Measurements from ENCODE around the gene ZNF185.
"Not testable (repeated sequence)": the region's sequence is repeated elsewhere in the genome, so short reads cannot be mapped to it uniquely, and the experiment has no call there.

Gene ZNF185

DNA sequence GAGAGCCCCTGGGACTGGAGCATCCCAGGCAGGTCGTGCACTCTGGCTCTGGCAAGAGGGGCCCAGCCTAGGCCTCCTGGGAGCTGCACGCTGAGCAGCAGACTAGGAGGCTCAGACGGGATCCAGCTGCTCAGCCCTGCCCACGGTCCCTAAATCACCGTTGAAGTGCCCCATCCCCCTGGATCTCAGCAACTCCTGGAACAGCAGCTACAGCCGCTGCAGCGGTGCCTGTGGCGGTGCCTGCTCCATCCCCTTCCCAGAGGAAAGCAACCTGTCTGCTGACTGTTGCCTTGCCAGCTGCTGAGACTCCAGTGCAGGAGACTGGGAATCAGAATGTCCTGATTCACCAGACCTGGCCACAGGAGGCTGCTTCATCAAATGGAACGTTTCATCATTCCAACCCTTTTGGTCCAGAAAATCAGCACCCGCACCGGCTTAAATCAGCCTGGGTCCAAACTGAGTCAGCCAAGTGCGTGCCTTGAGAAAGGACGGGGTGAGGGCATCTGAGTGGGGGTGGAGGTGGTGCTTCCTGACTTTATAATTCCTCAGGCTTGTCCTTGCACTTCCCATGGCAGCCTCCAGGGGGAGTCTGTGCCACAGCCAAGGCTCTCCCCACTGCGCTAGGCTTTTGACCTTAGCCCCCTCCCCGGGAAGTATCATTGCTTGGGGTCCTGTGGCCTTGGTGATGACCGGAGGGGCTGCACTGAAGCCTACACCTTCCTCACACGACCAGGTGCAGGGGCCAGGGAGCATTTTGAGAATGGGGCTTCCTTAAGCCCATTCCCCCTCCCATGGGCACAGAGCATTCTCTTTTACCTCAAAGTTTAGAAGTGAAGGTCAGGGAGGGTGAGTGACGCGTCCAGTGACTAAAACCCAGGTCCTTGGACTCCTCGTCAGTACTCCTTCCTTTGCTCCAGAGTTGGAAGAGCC lies 6.5 kb downstream of the ZNF185 start:
- H3K4me1 ChIP-seq (ENCODE audit: control insufficient read depth, insufficient read depth, low read length): peaks cover 43% of the 10 kb centered on the region; the same call in 1 of the 2 replicates
- H3K9ac ChIP-seq (ENCODE audit: low read length): no peak overlapping the region
- H3K9me3 ChIP-seq (ENCODE audit: control insufficient read depth, insufficient read depth, low read depth, low read length): peaks cover 20% of the 10 kb centered on the region; the same call in 1 of the 2 replicates
- no peak overlapping the region for H3K27ac ChIP-seq (ENCODE audit: low read depth, low read length)
- H3K36me3 ChIP-seq (ENCODE audit: control insufficient read depth, insufficient read depth, low read length): no peaks in the 10 kb centered on the region
- peak overlapping the region; percentile 41; the same call in 1 of the 2 replicates for H3K4me3 ChIP-seq (ENCODE audit: low read depth, low read length)
- H3K27me3 ChIP-seq (ENCODE audit: control insufficient read depth, insufficient read depth, low read length): peaks cover 6% of the 10 kb centered on the region; the same call in 1 of the 2 replicates

DNA sequence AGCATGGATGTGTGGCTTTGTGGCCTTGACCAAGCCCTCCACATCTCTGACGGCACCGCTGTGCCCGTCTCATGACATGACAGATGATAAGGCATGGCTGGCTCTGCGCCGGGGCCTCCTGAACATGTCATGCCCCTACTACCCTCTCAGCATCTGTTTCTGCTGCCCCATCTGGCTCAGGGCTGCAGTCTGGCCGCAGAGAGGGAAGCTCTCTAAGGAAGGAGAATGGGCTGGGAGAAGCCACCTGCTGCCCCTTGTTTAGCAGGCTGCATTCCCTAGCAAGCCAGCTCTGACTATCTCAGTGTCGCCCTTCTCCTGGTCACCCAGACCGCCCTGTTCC lies 7.2 kb downstream of the ZNF185 start:
- peaks cover 6% of the 10 kb centered on the region; the same call in 1 of the 2 replicates for H3K27me3 ChIP-seq (ENCODE audit: control insufficient read depth, insufficient read depth, low read length)
- H3K9ac ChIP-seq (ENCODE audit: low read length): no peak overlapping the region
- H3K9me3 ChIP-seq (ENCODE audit: control insufficient read depth, insufficient read depth, low read depth, low read length): peaks cover 20% of the 10 kb centered on the region; the same call in 1 of the 2 replicates
- no peaks in the 10 kb centered on the region for H3K36me3 ChIP-seq (ENCODE audit: control insufficient read depth, insufficient read depth, low read length)
- H3K4me3 ChIP-seq (ENCODE audit: low read depth, low read length): no peak overlapping the region
- no peak overlapping the region for H3K27ac ChIP-seq (ENCODE audit: low read depth, low read length)
- peaks cover 43% of the 10 kb centered on the region; the same call in 1 of the 2 replicates for H3K4me1 ChIP-seq (ENCODE audit: control insufficient read depth, insufficient read depth, low read length)

DNA sequence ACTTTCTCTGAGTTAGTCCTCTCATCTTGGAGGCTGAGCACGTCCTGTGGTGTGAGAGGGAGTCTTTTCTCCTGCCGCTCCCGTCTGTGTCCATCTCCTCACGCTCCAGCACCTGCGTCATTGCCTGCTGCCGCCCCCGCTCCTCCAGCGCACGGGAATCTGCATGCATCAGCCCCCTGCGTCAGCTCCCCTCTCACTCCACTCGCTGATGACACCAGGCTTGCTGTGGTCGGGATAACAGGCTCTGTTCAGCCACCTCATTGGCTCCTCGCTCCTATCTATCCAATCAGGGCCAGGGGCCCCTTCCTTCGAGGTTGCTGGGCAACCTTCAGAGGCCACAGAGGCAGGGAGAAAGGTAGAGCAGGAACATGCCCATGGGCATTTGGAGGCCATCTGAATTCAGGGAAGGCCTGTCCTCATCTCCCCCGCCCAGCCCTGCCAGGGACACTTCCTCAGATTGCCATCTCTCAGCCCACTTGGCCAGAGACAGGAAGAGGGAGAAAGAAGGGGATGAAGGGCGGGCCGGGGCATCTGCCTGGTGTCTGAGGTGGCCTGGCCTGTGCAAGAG lies 9.3 kb downstream of the ZNF185 start:
- Histone ChIP-seq H3K9ac (ENCODE audit: low read length) (no peak overlapping the region), H3K4me3 (ENCODE audit: low read depth, low read length) (peak overlapping the region; percentile 39), H3K9me3 (ENCODE audit: control insufficient read depth, insufficient read depth, low read depth, low read length) (peaks cover 13% of the 10 kb centered on the region; the same call in 1 of the 2 replicates), H3K27ac (ENCODE audit: low read depth, low read length) (no peak overlapping the region), H3K27me3 (ENCODE audit: control insufficient read depth, insufficient read depth, low read length) (peaks cover 6% of the 10 kb centered on the region; the same call in 1 of the 2 replicates), H3K36me3 (ENCODE audit: control insufficient read depth, insufficient read depth, low read length) (no peaks in the 10 kb centered on the region), H3K4me1 (ENCODE audit: control insufficient read depth, insufficient read depth, low read length) (peaks cover 35% of the 10 kb centered on the region; the same call in 1 of the 2 replicates)

DNA sequence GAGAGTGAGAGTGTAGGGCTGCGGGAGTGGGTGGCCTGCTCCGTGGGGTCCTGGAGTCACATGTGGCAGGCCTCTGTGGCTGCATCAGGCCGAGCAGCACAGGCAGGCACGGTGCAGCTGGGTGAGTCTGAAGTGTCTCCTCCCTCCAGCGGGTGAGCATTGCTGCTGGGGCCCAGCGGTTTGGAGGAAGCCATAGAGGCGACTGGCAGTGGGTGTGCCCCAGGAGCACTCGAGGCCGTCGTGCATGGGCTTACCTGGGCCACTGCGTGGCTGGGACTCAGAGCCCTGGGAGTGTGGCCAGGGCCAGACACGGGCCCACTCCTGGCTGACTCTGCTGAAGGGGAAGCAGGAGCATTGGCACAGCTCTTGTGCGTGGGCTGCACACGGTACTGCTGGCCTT lies 10.6 kb downstream of the ZNF185 start:
- Histone ChIP-seq H3K4me1 (ENCODE audit: control insufficient read depth, insufficient read depth, low read length) (peaks cover 27% of the 10 kb centered on the region; the same call in 1 of the 2 replicates), H3K27ac (ENCODE audit: low read depth, low read length) (no peak overlapping the region), H3K9me3 (ENCODE audit: control insufficient read depth, insufficient read depth, low read depth, low read length) (peaks cover 19% of the 10 kb centered on the region; the same call in 1 of the 2 replicates), H3K4me3 (ENCODE audit: low read depth, low read length) (no peak overlapping the region), H3K27me3 (ENCODE audit: control insufficient read depth, insufficient read depth, low read length) (peaks cover 6% of the 10 kb centered on the region; the same call in 1 of the 2 replicates), H3K36me3 (ENCODE audit: control insufficient read depth, insufficient read depth, low read length) (no peaks in the 10 kb centered on the region), H3K9ac (ENCODE audit: low read length) (no peak overlapping the region)

DNA sequence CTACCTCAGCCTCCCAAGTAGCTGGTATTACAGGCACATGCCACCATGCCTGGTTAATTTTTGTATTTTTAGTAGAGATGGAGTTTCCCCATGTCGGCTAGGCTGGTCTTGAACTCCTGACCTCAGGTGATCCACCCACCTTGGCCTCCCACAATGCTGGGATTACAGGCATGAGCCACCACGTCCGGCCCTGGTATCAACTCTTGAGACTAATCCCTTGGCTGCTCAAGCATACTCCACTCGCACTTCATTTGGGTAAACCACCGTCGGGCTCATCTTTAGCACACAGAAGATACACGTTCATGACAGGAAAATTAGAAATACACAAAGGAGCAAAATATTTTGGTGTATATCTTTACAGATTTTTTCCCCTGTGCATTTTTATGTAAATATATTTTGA lies 12.2 kb downstream of the ZNF185 start:
- H3K27ac ChIP-seq (ENCODE audit: low read depth, low read length); H3K36me3 ChIP-seq (ENCODE audit: control insufficient read depth, insufficient read depth, low read length); H3K4me3 ChIP-seq (ENCODE audit: low read depth, low read length); H3K9ac ChIP-seq (ENCODE audit: low read length); H3K27me3 ChIP-seq (ENCODE audit: control insufficient read depth, insufficient read depth, low read length): not testable (repeated sequence)
- H3K9me3 ChIP-seq (ENCODE audit: control insufficient read depth, insufficient read depth, low read depth, low read length): peaks cover 24% of the 10 kb centered on the region; the same call in 1 of the 2 replicates
- peaks cover 23% of the 10 kb centered on the region; the same call in 1 of the 2 replicates for H3K4me1 ChIP-seq (ENCODE audit: control insufficient read depth, insufficient read depth, low read length)

DNA sequence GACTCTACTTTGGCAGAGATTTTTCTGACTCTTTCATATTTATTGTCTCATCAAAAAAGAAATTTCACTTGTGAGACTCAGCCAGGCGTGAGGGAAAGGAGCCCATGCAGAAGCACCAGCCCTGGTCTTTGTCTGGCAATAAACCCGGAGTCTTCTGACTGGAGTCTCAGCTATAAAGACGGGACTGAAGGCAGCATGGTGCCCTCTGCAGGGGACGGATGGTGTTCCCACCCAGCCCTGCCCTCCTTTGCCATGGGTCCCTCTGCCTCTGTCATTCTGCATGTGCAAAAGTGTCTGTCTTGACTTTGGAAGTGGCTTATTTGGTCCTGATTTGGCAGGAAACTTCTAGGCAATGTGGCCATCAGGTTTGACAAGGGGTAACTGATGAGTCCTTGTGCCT lies 14.2 kb downstream of the ZNF185 start:
- Histone ChIP-seq H3K9me3 (ENCODE audit: control insufficient read depth, insufficient read depth, low read depth, low read length) (peaks cover 24% of the 10 kb centered on the region; the same call in 1 of the 2 replicates), H3K27ac (ENCODE audit: low read depth, low read length) (no peak overlapping the region), H3K4me1 (ENCODE audit: control insufficient read depth, insufficient read depth, low read length) (peaks cover 31% of the 10 kb centered on the region; the same call in 1 of the 2 replicates), H3K36me3 (ENCODE audit: control insufficient read depth, insufficient read depth, low read length) (no peaks in the 10 kb centered on the region), H3K27me3 (ENCODE audit: control insufficient read depth, insufficient read depth, low read length) (no peaks in the 10 kb centered on the region), H3K4me3 (ENCODE audit: low read depth, low read length) (no peak overlapping the region), H3K9ac (ENCODE audit: low read length) (no peak overlapping the region)

DNA sequence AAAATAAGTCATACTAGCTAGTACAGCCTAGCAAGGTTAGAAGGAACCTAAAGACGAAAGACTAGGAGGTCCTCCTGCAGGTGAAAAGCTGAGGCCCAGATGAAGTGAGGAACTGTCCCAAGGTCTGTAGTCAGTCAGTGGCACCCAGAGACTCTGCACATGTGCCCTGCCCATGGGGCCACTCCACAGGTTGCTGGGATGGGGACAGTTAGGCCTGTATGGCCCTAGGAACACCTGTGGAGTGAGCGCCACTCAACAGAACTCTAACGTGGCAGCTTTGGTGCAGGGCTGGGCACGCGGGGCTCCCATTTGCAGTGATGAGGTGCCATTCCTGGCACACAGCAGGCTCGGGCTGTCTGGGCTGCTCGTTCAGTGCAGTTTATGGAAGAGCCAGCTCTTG lies 14.8 kb downstream of the ZNF185 start:
- no peaks in the 10 kb centered on the region for H3K27me3 ChIP-seq (ENCODE audit: control insufficient read depth, insufficient read depth, low read length)
- H3K36me3 ChIP-seq (ENCODE audit: control insufficient read depth, insufficient read depth, low read length): no peaks in the 10 kb centered on the region
- peaks cover 27% of the 10 kb centered on the region; the same call in 1 of the 2 replicates for H3K4me1 ChIP-seq (ENCODE audit: control insufficient read depth, insufficient read depth, low read length)
- no peak overlapping the region for H3K27ac ChIP-seq (ENCODE audit: low read depth, low read length)
- H3K9me3 ChIP-seq (ENCODE audit: control insufficient read depth, insufficient read depth, low read depth, low read length): peaks cover 20% of the 10 kb centered on the region; the same call in 1 of the 2 replicates
- H3K4me3 ChIP-seq (ENCODE audit: low read depth, low read length): no peak overlapping the region
- H3K9ac ChIP-seq (ENCODE audit: low read length): no peak overlapping the region

DNA sequence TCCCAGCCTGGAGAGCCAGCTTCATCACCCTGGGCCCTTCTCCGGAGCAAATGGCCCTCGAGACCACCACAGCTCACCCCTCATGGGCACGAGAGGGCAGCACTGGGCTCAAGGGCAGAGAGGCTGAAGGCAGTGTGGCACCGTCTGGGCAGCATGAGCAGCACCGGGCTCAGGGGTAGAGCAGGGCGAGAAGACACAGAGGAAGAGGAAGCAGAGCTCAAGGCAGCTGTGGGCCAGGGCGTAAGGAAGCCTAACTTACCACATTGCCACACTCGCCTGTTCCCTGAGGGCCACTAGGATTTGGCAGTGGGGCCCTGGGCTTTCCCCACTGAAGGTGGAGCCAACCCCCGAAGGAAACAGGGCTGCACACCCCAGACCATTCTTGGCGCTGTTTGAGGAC lies 15.5 kb downstream of the ZNF185 start:
- H3K4me1 ChIP-seq (ENCODE audit: control insufficient read depth, insufficient read depth, low read length): peaks cover 26% of the 10 kb centered on the region; the same call in 1 of the 2 replicates
- no peak overlapping the region for H3K9ac ChIP-seq (ENCODE audit: low read length)
- peaks cover 4% of the 10 kb centered on the region; the same call in 1 of the 2 replicates for H3K36me3 ChIP-seq (ENCODE audit: control insufficient read depth, insufficient read depth, low read length)

DNA sequence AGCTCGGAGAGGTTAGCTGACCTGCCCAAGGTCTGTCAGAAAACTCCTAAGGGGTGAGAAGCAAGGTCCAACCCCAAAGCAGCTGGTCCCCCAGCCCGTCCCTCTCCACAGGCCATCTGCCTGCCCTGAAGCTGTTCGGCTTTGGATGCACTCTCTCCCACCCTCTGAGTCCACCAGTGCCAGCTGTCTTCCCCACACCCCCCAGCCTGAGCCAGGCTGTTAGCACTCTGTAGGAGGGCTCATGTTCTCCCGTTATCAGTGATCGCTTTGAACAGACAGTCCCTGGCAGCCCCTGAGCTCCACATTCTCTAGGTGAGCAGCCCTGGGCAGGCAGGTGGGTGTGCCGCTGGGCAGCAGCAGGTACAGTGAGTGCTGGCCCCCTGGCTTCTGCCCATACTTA lies 16.0 kb downstream of the ZNF185 start:
- Histone ChIP-seq H3K36me3 (ENCODE audit: control insufficient read depth, insufficient read depth, low read length) (peaks cover 4% of the 10 kb centered on the region; the same call in 1 of the 2 replicates), H3K9ac (ENCODE audit: low read length) (no peak overlapping the region), H3K4me3 (ENCODE audit: low read depth, low read length) (no peak overlapping the region), H3K27ac (ENCODE audit: low read depth, low read length) (no peak overlapping the region), H3K4me1 (ENCODE audit: control insufficient read depth, insufficient read depth, low read length) (peaks cover 26% of the 10 kb centered on the region; the same call in 1 of the 2 replicates), H3K27me3 (ENCODE audit: control insufficient read depth, insufficient read depth, low read length) (no peaks in the 10 kb centered on the region), H3K9me3 (ENCODE audit: control insufficient read depth, insufficient read depth, low read depth, low read length) (peaks cover 16% of the 10 kb centered on the region; the same call in 1 of the 2 replicates)

More for the DNA sequence above, 15.5 kb downstream of the ZNF185 start:
- H3K27me3 ChIP-seq (ENCODE audit: control insufficient read depth, insufficient read depth, low read length): no peaks in the 10 kb centered on the region
- H3K27ac ChIP-seq (ENCODE audit: low read depth, low read length): no peak overlapping the region
- H3K4me3 ChIP-seq (ENCODE audit: low read depth, low read length): no peak overlapping the region
- peaks cover 21% of the 10 kb centered on the region; the same call in 1 of the 2 replicates for H3K9me3 ChIP-seq (ENCODE audit: control insufficient read depth, insufficient read depth, low read depth, low read length)

DNA sequence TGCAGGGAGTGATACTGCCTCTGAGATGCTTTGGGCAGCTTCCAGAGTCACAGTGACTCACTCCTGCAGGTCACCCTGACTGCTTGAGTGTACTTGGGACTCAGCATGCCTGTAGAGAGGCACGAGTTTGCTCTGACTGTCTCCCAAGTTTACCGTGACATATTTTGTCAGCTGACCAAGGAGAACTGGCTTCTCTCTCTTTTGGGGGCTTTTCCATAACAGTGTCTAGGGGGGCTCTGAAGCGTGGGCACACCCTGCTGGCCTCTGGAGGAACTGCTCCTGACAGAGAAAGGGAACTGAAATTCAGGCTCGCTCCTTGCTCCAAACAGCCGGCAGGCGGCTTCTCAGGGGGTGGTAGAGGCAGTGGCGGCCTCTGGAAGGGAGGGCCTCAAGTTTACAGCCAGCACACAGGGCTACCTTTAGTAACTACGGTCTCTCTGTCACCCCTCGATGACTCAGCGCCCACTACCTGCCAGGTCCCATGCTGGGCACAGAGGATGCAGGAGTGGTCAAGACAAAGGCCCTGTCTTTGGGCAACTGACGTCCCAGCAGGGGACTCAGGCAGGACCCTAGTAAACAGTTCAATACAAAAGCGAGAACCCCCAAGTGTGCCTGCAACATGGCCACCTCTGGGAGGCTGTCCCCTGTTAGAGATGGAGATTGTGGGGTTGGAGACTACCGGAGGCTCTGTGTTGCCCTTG lies 17.8 kb downstream of the ZNF185 start:
- no peak overlapping the region for H3K4me3 ChIP-seq (ENCODE audit: low read depth, low read length)
- no peaks in the 10 kb centered on the region for H3K27me3 ChIP-seq (ENCODE audit: control insufficient read depth, insufficient read depth, low read length)
- no peak overlapping the region for H3K27ac ChIP-seq (ENCODE audit: low read depth, low read length)

More for the DNA sequence above, 17.8 kb downstream of the ZNF185 start:
- no peak overlapping the region for H3K9ac ChIP-seq (ENCODE audit: low read length)
- peaks cover 4% of the 10 kb centered on the region; the same call in 1 of the 2 replicates for H3K36me3 ChIP-seq (ENCODE audit: control insufficient read depth, insufficient read depth, low read length)
- peaks cover 18% of the 10 kb centered on the region; the same call in 1 of the 2 replicates for H3K9me3 ChIP-seq (ENCODE audit: control insufficient read depth, insufficient read depth, low read depth, low read length)
- H3K4me1 ChIP-seq (ENCODE audit: control insufficient read depth, insufficient read depth, low read length): peaks cover 26% of the 10 kb centered on the region; the same call in 1 of the 2 replicates

Measured in HUES6 (cell line).